Prostate gland (tissue), 1 donor: ENCODE results near the gene DUSP12.

Experiments used
- POLR2A ChIP-seq: fragments of 450-650 bp; IDR thresholded peaks from one replicate; pipeline ENCODE4 v1.6.1; 2016; ENCODE audit warnings: antibody characterized with exemption, mild to moderate bottlenecking
- POLR2AphosphoS5 ChIP-seq: sonication (generic); formaldehyde crosslinking; IDR thresholded peaks from one replicate; pipeline ENCODE4 v1.6.1; 2017; ENCODE audit warnings: antibody characterized with exemption

GRCh38 chr1:161770250-161770649 lies 20.7 kb downstream of the DUSP12 start:
- no peak for TF ChIP-seq POLR2A
- no peak for TF ChIP-seq POLR2AphosphoS5
